ENCODE measurements around the gene JADE2. TPM values are rescaled to one million over a fixed set of nuclear protein-coding genes. Genes with fewer than 3 reads are reported as not detected.

Gene JADE2
- total and polyA plus RNA-seq, 2 of the 8 experiments (the other 6 are each of a cell fraction or from before 2014, with no cell fraction given): 19.2 to 55.8 TPM

GRCh38 chr5:134577796-134578577 lies 52.5 kb downstream of the JADE2 start (continued):
- TF ChIP-seq HDAC6 (IDR thresholded peaks at IDR 0.05; ENCODE audit: low read depth, low read length): no peak
- no peak for TF ChIP-seq SIX5 (IDR thresholded peaks at IDR 0.05; ENCODE audit: low read depth, low read length)
- no peak for TF ChIP-seq EZH2 (IDR thresholded peaks at IDR 0.05; ENCODE audit: low read depth, low read length, severe bottlenecking)
- no peak for TF ChIP-seq FOSL1 (IDR thresholded peaks at IDR 0.05; ENCODE audit: insufficient read depth, low read depth, low read length)
- peak; percentile 45; the same call in 1 of the 2 replicates for TF ChIP-seq CREB1 (IDR thresholded peaks at IDR 0.05)
- TF ChIP-seq SP1 (IDR thresholded peaks at IDR 0.05; ENCODE audit: low read depth, low read length): 0 out of 2 replicates have a peak, but pooled peaks have one; percentile 19
- TF ChIP-seq ASH2L (IDR thresholded peaks at IDR 0.05; ENCODE audit: low read length): no peak
- TF ChIP-seq USF2 (IDR thresholded peaks at IDR 0.05; ENCODE audit: low read length): no peak
- TF ChIP-seq CHD7 (IDR thresholded peaks at IDR 0.05; ENCODE audit: insufficient replicate concordance, low read length): no peak
- TF ChIP-seq TCF12 (IDR thresholded peaks at IDR 0.05; ENCODE audit: low read depth, low read length): no peak

All from H1 (cell line).